HPDE6-E6E7 (cell line): ENCODE measurements around the gene RBFOX2.
"Not testable (repeated sequence)": the region's sequence is repeated elsewhere in the genome, so short reads cannot be mapped to it uniquely, and the experiment has no call there.

Source experiments
- DNase-seq: peaks from one replicate; pipeline ENCODE4 v3.0.0; 2011; ENCODE audit warnings: missing footprints; ENCODE audit errors: extremely low spot score

The RBFOX2 gene

DNA sequence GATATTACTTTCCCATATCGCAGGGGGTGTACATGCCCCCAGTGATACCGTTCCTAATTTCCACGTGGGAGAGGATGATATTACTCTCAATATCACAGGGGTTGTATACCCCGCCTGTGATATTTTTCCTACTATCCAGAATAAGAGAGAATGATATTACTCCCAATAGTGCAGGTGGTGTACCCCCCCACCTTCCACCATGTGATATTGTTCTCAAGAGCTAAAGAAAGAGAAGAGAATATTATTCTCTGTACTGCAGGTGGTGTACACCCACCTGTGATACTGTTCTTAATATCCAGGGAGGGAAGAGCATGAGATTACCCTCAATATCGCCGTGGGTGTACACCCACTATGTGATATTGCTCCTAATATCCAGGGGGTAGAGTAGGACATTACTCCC lies 328.8 kb downstream of the RBFOX2 start:
- not testable (repeated sequence) for DNase-seq

DNA sequence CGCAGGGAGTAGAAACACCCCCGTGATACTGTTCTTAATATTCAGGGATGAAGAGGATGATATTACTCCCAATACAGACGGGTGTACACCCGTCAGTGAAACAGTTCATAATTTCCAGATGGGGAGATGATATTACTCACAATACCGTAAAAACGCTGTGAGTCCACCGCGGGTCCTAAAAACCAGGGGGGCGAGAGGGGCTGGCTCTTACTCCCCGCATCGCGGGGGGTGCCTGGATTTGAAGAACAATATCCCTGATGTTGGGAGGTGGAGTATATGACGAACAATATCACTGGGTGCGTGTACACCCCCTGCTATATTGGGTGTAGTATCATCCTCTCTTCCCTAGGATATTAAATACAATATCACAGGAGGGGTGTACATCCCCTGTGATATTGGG lies 331.5 kb downstream of the RBFOX2 start:
- no peak for DNase-seq

DNA sequence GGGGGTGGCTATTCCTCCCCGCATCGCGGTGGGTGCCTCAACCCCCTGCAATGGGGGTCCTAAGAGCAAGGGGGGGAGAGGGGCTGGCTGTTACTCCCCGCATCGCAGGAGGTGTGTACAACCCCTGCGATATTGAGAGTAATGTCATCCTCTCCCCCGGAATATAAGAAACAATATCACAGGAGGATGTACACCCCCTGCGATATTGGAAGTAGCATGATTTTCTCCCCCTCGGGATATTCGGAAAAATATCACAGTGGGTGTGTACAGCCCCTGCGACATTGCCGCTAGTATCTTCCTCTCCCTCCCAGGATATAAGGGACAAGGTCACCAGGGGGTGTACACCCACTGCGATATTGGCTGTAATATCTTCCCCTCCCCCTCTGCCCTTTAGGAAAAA lies 333.4 kb downstream of the RBFOX2 start:
- DNase-seq = no peak

DNA sequence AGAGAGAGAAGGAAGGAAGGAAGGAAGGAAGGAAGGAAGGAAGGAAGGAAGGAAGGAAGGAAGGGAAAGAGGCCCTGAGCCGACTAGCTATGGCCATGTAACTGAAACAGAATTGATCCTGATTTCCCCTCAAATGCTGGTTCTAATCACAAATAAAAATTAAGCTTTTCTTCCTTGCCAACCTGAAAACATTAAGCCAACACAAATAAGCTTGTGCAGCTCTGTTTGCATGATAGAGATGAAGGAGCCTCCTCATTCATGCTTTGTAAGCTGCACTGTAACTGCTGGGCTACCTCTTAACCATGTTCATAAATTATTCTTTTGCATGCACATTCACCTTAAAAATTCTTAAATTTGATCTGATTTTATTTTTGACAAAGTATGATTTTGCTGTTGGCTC lies 338.6 kb downstream of the RBFOX2 start:
- DNase-seq = no peak

DNA sequence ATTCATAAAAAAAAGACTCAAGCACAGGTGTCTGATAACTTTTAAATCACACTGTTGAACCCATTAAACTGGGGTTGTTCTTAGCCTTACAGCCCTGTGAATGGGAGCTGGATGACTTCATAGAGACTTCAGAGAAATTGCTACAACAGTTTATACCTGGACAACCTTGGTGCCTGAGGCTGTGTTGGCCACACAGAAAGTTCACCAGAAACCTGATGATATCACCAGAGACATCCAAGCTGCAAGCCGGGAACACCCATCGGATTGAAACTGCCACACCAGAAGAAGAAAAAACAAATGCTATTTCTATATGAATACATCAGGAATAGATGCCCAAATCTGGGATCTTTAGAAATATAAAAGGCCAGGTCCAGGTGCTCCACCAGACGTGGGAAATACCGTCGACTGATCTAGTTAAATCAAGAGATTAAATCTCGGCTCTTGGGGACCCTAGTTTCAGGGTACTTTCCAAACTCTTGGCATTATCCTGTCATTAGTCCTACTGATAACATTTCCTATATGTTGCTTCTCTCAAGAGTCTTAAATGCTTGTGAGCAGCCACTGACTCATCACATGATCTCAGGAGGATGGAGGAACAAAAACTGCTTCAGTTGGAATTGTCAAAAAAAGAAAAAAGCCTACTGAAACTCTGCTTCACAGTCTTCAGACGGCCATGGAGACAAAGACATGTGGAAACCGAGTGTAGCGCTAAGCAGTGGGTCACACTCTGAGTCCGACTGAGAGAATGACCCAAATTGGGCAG lies 339.5 kb downstream of the RBFOX2 start:
- no peak for DNase-seq
